ENCODE results near the gene VASP. TPM values are rescaled to one million over a fixed set of nuclear protein-coding genes. Genes with fewer than 3 reads are reported as not detected.

Gene VASP
- total and polyA plus RNA-seq, 9 of the 15 experiments (the other 6 are each of a cell fraction or from before 2014, with no cell fraction given) = 16.7 to 261 (median 112) TPM

- no peak for TF ChIP-seq ELK3 (CRISPR knock-in tag; IDR thresholded peaks at IDR 0.05)
- TF ChIP-seq, protein P1, sequence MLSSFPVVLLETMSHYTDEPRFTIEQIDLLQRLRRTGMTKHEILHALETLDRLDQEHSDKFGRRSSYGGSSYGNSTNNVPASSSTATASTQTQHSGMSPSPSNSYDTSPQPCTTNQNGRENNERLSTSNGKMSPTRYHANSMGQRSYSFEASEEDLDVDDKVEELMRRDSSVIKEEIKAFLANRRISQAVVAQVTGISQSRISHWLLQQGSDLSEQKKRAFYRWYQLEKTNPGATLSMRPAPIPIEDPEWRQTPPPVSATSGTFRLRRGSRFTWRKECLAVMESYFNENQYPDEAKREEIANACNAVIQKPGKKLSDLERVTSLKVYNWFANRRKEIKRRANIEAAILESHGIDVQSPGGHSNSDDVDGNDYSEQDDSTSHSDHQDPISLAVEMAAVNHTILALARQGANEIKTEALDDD (IDR thresholded peaks at IDR 0.05) = no peak
- TF ChIP-seq ZBTB12 (CRISPR knock-in tag; IDR thresholded peaks at IDR 0.05) = no peak
- no peak for TF ChIP-seq PHB2 (IDR thresholded peaks at IDR 0.05; ENCODE audit: low read depth)
- TF ChIP-seq CHD1 (IDR thresholded peaks at IDR 0.05; ENCODE audit: low read length) = peak; percentile 81
- no peak for TF ChIP-seq MIER1 (IDR thresholded peaks at IDR 0.05; ENCODE audit: low read depth)
- no peak for TF ChIP-seq USF1 (CRISPR knock-in tag; IDR thresholded peaks at IDR 0.05)
- TF ChIP-seq ZNF740 (CRISPR knock-in tag; IDR thresholded peaks at IDR 0.05) = peak; percentile 28; the same call in 1 of the 2 replicates
- TF ChIP-seq ZNF740 (tag; IDR thresholded peaks at IDR 0.05) = peak in 1 of 2 experiments; percentile 88; a peak in 2 of 4 replicates
- no peak for TF ChIP-seq EHMT2 (IDR thresholded peaks at IDR 0.05)
- 0 out of 2 replicates have a peak, but pooled peaks have one; percentile 16 for TF ChIP-seq ARID1B (IDR thresholded peaks at IDR 0.05)
- TF ChIP-seq, protein P2, sequence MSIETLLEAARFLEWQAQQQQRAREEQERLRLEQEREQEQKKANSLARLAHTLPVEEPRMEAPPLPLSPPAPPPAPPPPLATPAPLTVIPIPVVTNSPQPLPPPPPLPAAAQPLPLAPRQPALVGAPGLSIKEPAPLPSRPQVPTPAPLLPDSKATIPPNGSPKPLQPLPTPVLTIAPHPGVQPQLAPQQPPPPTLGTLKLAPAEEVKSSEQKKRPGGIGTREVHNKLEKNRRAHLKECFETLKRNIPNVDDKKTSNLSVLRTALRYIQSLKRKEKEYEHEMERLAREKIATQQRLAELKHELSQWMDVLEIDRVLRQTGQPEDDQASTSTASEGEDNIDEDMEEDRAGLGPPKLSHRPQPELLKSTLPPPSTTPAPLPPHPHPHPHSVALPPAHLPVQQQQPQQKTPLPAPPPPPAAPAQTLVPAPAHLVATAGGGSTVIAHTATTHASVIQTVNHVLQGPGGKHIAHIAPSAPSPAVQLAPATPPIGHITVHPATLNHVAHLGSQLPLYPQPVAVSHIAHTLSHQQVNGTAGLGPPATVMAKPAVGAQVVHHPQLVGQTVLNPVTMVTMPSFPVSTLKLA (conservative IDR thresholded peaks at IDR 0.05) = 0 out of 4 replicates have a peak, but pooled peaks have one; percentile 18 to 31
- TF ChIP-seq ZBTB7A (IDR thresholded peaks at IDR 0.05; ENCODE audit: borderline replicate concordance, control insufficient read depth, low read depth, low read length) = peak; percentile 76
- no peak for TF ChIP-seq ZNF12 (CRISPR knock-in tag; IDR thresholded peaks at IDR 0.05)
- no peak; the same call in none of the 2 replicates for TF ChIP-seq ZNF584 (CRISPR knock-in tag; IDR thresholded peaks at IDR 0.05; ENCODE audit: low read depth)
- TF ChIP-seq RCOR1 (IDR thresholded peaks at IDR 0.05; ENCODE audit: borderline replicate concordance in 1 of 2, low read depth in 2 of 2, low read length in 2 of 2) = no peak
- no peak for TF ChIP-seq ELF2 (CRISPR knock-in tag; IDR thresholded peaks at IDR 0.05)
- TF ChIP-seq NR2C1 (IDR thresholded peaks at IDR 0.05) = peak; percentile 88
- peak; percentile 84 for TF ChIP-seq NR2C1 (tag; IDR thresholded peaks at IDR 0.05)
- no peak for TF ChIP-seq RAD51 (IDR thresholded peaks at IDR 0.05; ENCODE audit: borderline replicate concordance, low read depth)
- peak; percentile 75 for TF ChIP-seq RBFOX2 (IDR thresholded peaks at IDR 0.05; ENCODE audit: low read depth, low read length)
- TF ChIP-seq SMARCE1 (IDR thresholded peaks at IDR 0.05) = no peak
Observed at GRCh38 chr19:45508861-45509691, 1.8 kb downstream of the VASP start (continued).

All from K562 (cell line).